Measurements from ENCODE around the gene LHPP.

LHPP gene

GRCh38 chr10:124447751-124448466 is 13.7 kb upstream of the LHPP start:
- Histone ChIP-seq H3K4me2 (ENCODE audit: low read length) (no peak overlapping the region), H3K4me1 (ENCODE audit: control insufficient read depth, low read length) (no peaks in the 10 kb centered on the region), H3K36me3 (ENCODE audit: control insufficient read depth, low read length) (no peaks in the 10 kb centered on the region), H3K9me3 (ENCODE audit: control insufficient read depth, insufficient read depth, low read length) (no peaks in the 10 kb centered on the region), H3K9me2 (replicated peaks; ENCODE audit: control insufficient read depth, low read length) (no peaks in the 10 kb centered on the region), H3K27me3 (ENCODE audit: control insufficient read depth, low read length) (peaks cover 80% of the 10 kb centered on the region), H3K4me3 (ENCODE audit: low read length) (no peak overlapping the region), H3K79me2 (ENCODE audit: control insufficient read depth, low read length) (no peaks in the 10 kb centered on the region), H4K20me1 (ENCODE audit: control insufficient read depth, insufficient read depth, low read depth, low read length) (peaks cover 3% of the 10 kb centered on the region; the same call in 1 of the 2 replicates), H3F3A (ENCODE audit: control insufficient read depth, insufficient read depth) (no peaks in the 10 kb centered on the region), H3K27ac (ENCODE audit: low read depth, low read length) (no peak overlapping the region)
- TF ChIP-seq EZH2phosphoT487 (IDR thresholded peaks at IDR 0.05; ENCODE audit: borderline replicate concordance, low read length): peak; percentile 74
- no peak for TF ChIP-seq CTCF (IDR thresholded peaks at IDR 0.05; ENCODE audit: low read depth, low read length, poor library complexity, severe bottlenecking)

DNA sequence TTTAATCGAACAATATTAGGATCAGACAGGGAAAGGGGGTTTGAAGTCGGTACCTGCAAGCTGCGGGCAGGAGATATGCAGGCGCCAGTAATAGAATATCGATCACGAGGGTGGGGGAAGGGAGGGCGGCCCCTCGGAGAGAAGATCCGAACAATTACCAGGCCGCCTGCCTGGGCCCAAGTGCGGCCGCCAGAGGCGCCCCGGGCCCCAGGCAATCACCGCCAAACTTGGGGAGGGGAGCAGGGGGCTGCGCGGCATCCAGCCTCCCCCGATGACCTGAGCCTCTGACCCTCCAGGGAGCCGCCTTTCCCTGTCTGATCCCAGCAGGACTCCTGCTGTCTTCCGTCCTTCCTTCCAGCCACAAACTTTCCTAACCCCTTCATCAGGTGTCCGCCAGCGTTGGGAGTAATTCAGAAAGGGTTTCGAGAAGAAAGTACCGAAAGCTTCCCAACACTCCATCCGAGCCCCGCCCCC is 12.9 kb upstream of the LHPP start:
- Histone ChIP-seq H3K79me2 (ENCODE audit: control insufficient read depth, low read length) (no peaks in the 10 kb centered on the region), H3K4me3 (ENCODE audit: low read length) (no peak overlapping the region), H3K27ac (ENCODE audit: low read depth, low read length) (no peak overlapping the region), H3F3A (ENCODE audit: control insufficient read depth, insufficient read depth) (no peaks in the 10 kb centered on the region), H3K4me1 (ENCODE audit: control insufficient read depth, low read length) (no peaks in the 10 kb centered on the region), H3K4me2 (ENCODE audit: low read length) (no peak overlapping the region), H3K27me3 (ENCODE audit: control insufficient read depth, low read length) (peaks cover 78% of the 10 kb centered on the region), H3K36me3 (ENCODE audit: control insufficient read depth, low read length) (no peaks in the 10 kb centered on the region), H4K20me1 (ENCODE audit: control insufficient read depth, insufficient read depth, low read depth, low read length) (peaks cover 3% of the 10 kb centered on the region; the same call in 1 of the 2 replicates), H3K9me2 (replicated peaks; ENCODE audit: control insufficient read depth, low read length) (no peaks in the 10 kb centered on the region), H3K9me3 (ENCODE audit: control insufficient read depth, insufficient read depth, low read length) (no peaks in the 10 kb centered on the region)
- peak; percentile 85; the same call in 1 of the 2 replicates for TF ChIP-seq EZH2phosphoT487 (IDR thresholded peaks at IDR 0.05; ENCODE audit: borderline replicate concordance, low read length)
- peak; percentile 27 for TF ChIP-seq CTCF (IDR thresholded peaks at IDR 0.05; ENCODE audit: low read depth, low read length, poor library complexity, severe bottlenecking)

DNA sequence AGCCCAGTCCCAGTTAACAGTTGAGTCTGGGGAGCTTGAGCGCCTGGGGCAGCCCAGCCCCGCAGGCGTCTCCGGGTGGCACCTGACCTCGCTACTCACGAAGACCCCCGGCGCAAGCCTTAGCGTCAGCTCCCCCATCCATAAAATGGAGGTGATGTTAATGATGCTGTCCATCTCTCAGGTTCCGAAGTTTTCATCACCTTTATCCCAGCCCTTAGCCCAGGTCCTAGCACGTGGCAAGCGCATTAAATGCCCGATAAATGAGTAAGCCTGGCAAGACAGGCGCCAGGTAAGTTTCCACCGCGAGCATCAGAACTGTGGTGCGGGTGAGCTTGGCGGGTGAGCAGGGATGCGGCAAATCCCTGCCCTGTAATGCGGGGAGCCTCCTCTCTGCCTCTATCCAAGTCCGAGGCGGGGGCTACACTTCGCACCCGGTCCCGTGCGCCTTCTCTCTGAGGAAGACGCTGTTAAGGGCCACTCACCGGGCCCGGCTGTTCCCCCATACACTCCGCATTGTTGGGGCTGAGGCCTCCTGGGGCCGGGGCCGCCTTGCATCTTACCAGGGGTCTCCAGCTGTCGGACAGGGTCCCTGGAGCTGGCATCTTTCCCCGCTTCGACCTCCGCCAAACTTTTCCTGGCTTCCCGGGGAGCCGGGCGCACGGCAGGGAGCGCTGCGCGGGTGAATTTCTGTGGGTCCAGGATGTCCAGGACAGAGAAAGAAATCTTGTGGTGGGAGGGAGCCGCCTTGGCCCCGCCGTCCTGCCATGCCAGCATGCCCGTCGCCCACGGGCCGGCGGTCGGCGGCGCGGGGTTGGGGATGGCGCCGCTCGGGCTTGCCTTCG is 12.2 kb upstream of the LHPP start:
- no peak overlapping the region for H3K27ac ChIP-seq (ENCODE audit: low read depth, low read length)
- H3K4me2 ChIP-seq (ENCODE audit: low read length): no peak overlapping the region
- no peaks in the 10 kb centered on the region for H3F3A ChIP-seq (ENCODE audit: control insufficient read depth, insufficient read depth)
- H3K4me1 ChIP-seq (ENCODE audit: control insufficient read depth, low read length): no peaks in the 10 kb centered on the region
- no peak for TF ChIP-seq EZH2phosphoT487 (IDR thresholded peaks at IDR 0.05; ENCODE audit: borderline replicate concordance, low read length)
- no peak for TF ChIP-seq CTCF (IDR thresholded peaks at IDR 0.05; ENCODE audit: low read depth, low read length, poor library complexity, severe bottlenecking)
- no peak overlapping the region for H3K4me3 ChIP-seq (ENCODE audit: low read length)
- peaks cover 80% of the 10 kb centered on the region for H3K27me3 ChIP-seq (ENCODE audit: control insufficient read depth, low read length)
- no peaks in the 10 kb centered on the region for H3K9me3 ChIP-seq (ENCODE audit: control insufficient read depth, insufficient read depth, low read length)
- no peaks in the 10 kb centered on the region for H3K79me2 ChIP-seq (ENCODE audit: control insufficient read depth, low read length)
- peaks cover 3% of the 10 kb centered on the region; the same call in 1 of the 2 replicates for H4K20me1 ChIP-seq (ENCODE audit: control insufficient read depth, insufficient read depth, low read depth, low read length)
- H3K9me2 ChIP-seq (replicated peaks; ENCODE audit: control insufficient read depth, low read length): no peaks in the 10 kb centered on the region
- H3K36me3 ChIP-seq (ENCODE audit: control insufficient read depth, low read length): no peaks in the 10 kb centered on the region
